Astrocyte (in vitro differentiated cells and primary cell): ENCODE data around the gene RAD51B. TPM values are rescaled to one million over a fixed set of nuclear protein-coding genes. Genes with fewer than 3 reads are reported as not detected.

Experiments used
- DNase-seq: peaks from one replicate; pipeline ENCODE4 v3.0.0-alpha.2; 2010; ENCODE audit warnings: low read depth
- FAIRE-seq: peaks from 2 replicates; lab custom pipeline; 2011; peaks lifted over from hg19 to GRCh38; lab: Jason Lieb, UNC
- H2AFZ ChIP-seq: 2 replicates; pipeline ENCODE4 v1.6.0; 2012; ENCODE audit warnings: low read depth, low read length, inconsistent platforms
- H3K27ac ChIP-seq: 2 replicates; pipeline ENCODE4 v1.5.1; 2011; ENCODE audit warnings: low read depth, low read length, inconsistent platforms
- H3K27me3 ChIP-seq: 2 replicates; pipeline ENCODE4 v1.6.0; 2011; ENCODE audit warnings: low read length, inconsistent platforms; ENCODE audit not compliant: insufficient read depth
- H3K36me3 ChIP-seq: 2 replicates; pipeline ENCODE4 v1.5.1; 2011; ENCODE audit warnings: low read length, inconsistent platforms; ENCODE audit not compliant: insufficient read depth
- H3K4me1 ChIP-seq: 2 replicates; pipeline ENCODE4 v1.5.1; 2011; ENCODE audit warnings: low read length, inconsistent platforms; ENCODE audit not compliant: insufficient read depth
- H3K4me2 ChIP-seq: 2 replicates; pipeline ENCODE4 v1.6.0; 2012; ENCODE audit warnings: low read length, inconsistent platforms
- H3K4me3 ChIP-seq: 2 replicates; pipeline ENCODE4 v1.5.1; 2011; ENCODE audit warnings: low read depth, mild to moderate bottlenecking, low read length, inconsistent platforms; ENCODE audit not compliant: insufficient read depth
- H3K79me2 ChIP-seq: 2 replicates; pipeline ENCODE4 v1.6.0; 2012; ENCODE audit warnings: mild to moderate bottlenecking, low read length, inconsistent platforms; ENCODE audit not compliant: insufficient read depth
- H3K9ac ChIP-seq: 2 replicates; pipeline ENCODE4 v1.6.0; 2012; ENCODE audit warnings: mild to moderate bottlenecking, low read length, inconsistent platforms
- H3K9me3 ChIP-seq: 2 replicates; pipeline ENCODE4 v1.5.1; 2012; ENCODE audit warnings: low read depth, mild to moderate bottlenecking, low read length, inconsistent platforms; ENCODE audit not compliant: insufficient read depth
- H4K20me1 ChIP-seq: 2 replicates; pipeline ENCODE4 v1.6.0; 2012; ENCODE audit warnings: low read length, inconsistent platforms; ENCODE audit not compliant: insufficient read depth
- H3K27ac Mint-ChIP-seq: one replicate; pipeline ENCODE4 v1.8.0; 2021; ENCODE audit warnings: mild to moderate bottlenecking, mixed read lengths; ENCODE audit not compliant: unreplicated experiment
- H3K27me3 Mint-ChIP-seq: one replicate; pipeline ENCODE4 v1.8.0; 2021; ENCODE audit warnings: low read depth, mixed read lengths; ENCODE audit not compliant: unreplicated experiment
- H3K36me3 Mint-ChIP-seq: one replicate; pipeline ENCODE4 v1.8.0; 2021; ENCODE audit warnings: low read depth, mixed read lengths; ENCODE audit not compliant: unreplicated experiment
- H3K4me1 Mint-ChIP-seq: one replicate; pipeline ENCODE4 v1.8.0; 2021; ENCODE audit warnings: low read depth, mixed read lengths; ENCODE audit not compliant: unreplicated experiment
- H3K4me3 Mint-ChIP-seq: one replicate; pipeline ENCODE4 v1.8.0; 2021; ENCODE audit warnings: mild to moderate bottlenecking, moderate library complexity, mixed read lengths; ENCODE audit not compliant: unreplicated experiment
- H3K9me3 Mint-ChIP-seq: one replicate; pipeline ENCODE4 v1.8.0; 2021; ENCODE audit warnings: mild to moderate bottlenecking, mixed read lengths; ENCODE audit not compliant: unreplicated experiment
- EZH2 ChIP-seq: IDR thresholded peaks from 2 replicates; pipeline ENCODE4 v1.6.1; 2012; ENCODE audit warnings: mild to moderate bottlenecking, low read length, inconsistent platforms; ENCODE audit not compliant: insufficient read depth
- total RNA-seq: library from RNA; stranded (reverse); gene quantifications from 2 replicates; pipeline ENCODE4 v1.2.1, GENCODE V29; 2021
- TF ChIP-seq, protein P1 (sequence below): IDR thresholded peaks from 2 replicates; pipeline ENCODE4 v1.5.1; 2011; ENCODE audit warnings: low read depth, mild to moderate bottlenecking, inconsistent platforms, low read length, moderate library complexity; ENCODE audit not compliant: insufficient read depth

RAD51B gene
- total RNA-seq, 1 donor from 2014 or later = 10.8 TPM

DNA sequence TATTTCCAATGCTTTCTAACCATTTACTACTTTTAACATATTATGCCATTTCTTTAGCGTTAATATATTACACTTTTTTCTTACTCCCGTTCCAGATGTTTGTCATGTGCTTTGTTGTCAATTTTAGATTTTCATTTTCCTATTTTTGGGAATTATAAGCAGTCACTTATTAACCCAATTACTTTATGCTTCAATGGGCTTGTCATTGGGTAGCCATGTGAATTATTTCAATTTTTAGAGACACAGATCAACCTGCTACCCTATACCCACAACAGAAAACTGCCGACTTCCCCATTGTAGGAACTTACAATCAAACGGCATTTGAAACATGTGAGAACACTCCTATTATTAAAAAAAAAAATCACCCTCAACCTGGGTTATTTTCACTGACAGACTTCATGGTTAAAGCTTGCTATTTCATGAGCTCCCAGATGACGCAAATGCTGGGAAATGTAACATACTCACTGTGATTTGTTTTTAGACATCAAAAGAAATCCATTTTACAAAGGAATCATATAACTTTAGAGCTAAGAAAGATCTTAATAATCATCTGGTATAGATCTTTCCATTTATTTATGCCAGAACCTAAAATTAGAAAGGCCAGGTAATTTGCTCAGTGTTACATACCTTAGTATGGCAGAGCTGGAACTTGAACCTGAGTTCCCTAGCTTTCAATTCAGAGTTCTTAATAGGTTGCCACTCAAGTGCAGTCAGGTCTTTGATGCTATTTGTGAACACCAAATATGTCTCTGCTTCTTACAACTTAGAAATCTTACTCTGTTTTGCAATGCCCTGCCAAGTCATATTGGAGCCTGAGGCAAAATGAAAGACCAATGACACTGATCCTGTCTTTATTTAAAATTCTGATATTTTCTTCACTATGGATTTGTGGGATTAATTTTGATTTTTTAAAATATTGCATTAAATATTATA, 340.4 kb downstream of the RAD51B start:
- Mint-ChIP-seq H3K27ac (no peak overlapping the region), H3K36me3 (no peaks in the 10 kb centered on the region), H3K4me3 (no peak overlapping the region), H3K4me1 (peaks cover 11% of the 10 kb centered on the region), H3K9me3 (peaks cover under 1% of the 10 kb centered on the region), H3K27me3 (no peaks in the 10 kb centered on the region)
- no peak overlapping the region for H3K4me3 ChIP-seq
- no peaks in the 10 kb centered on the region for H3K27me3 ChIP-seq
- no peaks in the 10 kb centered on the region for H3K4me1 ChIP-seq
- no peak overlapping the region for H2AFZ ChIP-seq
- no peaks in the 10 kb centered on the region for H4K20me1 ChIP-seq
- no peak overlapping the region for H3K4me2 ChIP-seq
- no peaks in the 10 kb centered on the region for H3K79me2 ChIP-seq
- H3K27ac ChIP-seq = no peak overlapping the region
- no peak for DNase-seq
- TF ChIP-seq, protein P1, sequence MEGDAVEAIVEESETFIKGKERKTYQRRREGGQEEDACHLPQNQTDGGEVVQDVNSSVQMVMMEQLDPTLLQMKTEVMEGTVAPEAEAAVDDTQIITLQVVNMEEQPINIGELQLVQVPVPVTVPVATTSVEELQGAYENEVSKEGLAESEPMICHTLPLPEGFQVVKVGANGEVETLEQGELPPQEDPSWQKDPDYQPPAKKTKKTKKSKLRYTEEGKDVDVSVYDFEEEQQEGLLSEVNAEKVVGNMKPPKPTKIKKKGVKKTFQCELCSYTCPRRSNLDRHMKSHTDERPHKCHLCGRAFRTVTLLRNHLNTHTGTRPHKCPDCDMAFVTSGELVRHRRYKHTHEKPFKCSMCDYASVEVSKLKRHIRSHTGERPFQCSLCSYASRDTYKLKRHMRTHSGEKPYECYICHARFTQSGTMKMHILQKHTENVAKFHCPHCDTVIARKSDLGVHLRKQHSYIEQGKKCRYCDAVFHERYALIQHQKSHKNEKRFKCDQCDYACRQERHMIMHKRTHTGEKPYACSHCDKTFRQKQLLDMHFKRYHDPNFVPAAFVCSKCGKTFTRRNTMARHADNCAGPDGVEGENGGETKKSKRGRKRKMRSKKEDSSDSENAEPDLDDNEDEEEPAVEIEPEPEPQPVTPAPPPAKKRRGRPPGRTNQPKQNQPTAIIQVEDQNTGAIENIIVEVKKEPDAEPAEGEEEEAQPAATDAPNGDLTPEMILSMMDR = no peak
- TF ChIP-seq EZH2 = no peak
- no peaks in the 10 kb centered on the region for H3K36me3 ChIP-seq
- no peaks in the 10 kb centered on the region for H3K9me3 ChIP-seq
- no peak for FAIRE-seq
- H3K9ac ChIP-seq = no peak overlapping the region

DNA sequence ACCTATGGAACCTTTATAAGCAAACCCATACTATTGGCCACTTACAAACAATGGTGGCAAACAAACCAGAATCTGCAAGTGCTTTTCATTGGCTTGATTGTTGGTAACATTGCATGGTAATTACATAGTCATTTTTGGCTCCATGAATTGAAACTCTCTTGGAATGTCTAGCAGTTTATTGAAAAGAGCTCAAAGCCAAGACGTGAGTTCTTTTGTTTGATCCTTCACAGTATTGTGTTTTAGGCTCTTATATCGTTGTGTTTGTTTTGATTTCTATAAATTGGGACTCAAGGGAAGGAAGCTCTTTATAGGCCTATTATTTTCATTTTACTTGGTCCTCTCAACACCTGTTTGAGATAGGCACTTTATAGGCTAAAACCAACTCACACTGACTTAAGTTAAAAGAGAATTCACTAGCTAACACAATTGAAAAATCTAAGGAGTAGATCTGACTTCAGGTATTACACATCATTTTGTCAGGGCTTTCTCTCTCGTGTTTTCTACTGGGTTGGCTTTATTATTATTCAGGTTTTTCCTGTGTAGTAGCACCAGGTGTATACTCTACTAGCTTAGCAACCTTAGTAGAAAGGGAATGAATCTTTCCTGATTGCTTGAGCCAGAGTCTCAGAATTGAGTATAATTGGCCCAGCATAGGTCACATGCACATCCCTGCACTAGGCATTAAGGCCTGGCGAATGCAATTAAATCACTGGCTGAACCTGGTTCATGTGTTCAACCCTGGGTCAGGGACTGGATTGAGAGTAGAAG, 341.4 kb downstream of the RAD51B start:
- no peak overlapping the region for H3K27ac ChIP-seq

More for the DNA sequence above, 341.4 kb downstream of the RAD51B start:
- Mint-ChIP-seq H3K27ac (no peak overlapping the region), H3K36me3 (no peaks in the 10 kb centered on the region), H3K27me3 (no peaks in the 10 kb centered on the region), H3K4me1 (peaks cover 11% of the 10 kb centered on the region), H3K9me3 (no peaks in the 10 kb centered on the region), H3K4me3 (no peak overlapping the region)
- Histone ChIP-seq H3K4me2 (no peak overlapping the region), H3K4me3 (no peak overlapping the region), H4K20me1 (no peaks in the 10 kb centered on the region), H3K9ac (no peak overlapping the region), H3K4me1 (no peaks in the 10 kb centered on the region), H3K27me3 (no peaks in the 10 kb centered on the region), H3K9me3 (no peaks in the 10 kb centered on the region), H3K36me3 (no peaks in the 10 kb centered on the region), H2AFZ (no peak overlapping the region), H3K79me2 (no peaks in the 10 kb centered on the region)
- DNase-seq (no peak), FAIRE-seq (no peak)
- no peak for TF ChIP-seq EZH2
- TF ChIP-seq, protein P1 = no peak
